ENCODE data around the gene SEMA6B.

DNA sequence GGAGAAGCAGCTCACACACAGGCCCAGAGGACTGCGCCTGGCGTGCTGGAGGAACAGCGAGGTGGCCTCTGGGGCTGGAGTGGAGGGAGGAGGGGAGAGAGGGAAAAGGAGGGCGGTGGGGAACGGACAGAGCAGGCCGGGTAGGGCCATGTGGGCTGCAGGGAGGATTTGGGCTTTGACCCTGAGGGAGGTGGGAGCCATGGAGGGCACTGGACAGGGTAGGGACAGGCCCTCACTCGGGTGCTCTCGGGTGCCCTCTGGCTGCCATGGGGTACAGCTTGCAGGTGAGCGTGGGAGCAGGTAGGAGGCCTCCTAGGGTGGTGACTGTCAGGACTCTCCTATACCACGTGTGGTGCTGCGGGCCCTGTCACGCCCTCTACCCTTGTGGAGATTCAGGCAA is 64.0 kb downstream of the SEMA6B start:
- TF ChIP-seq, protein P1, sequence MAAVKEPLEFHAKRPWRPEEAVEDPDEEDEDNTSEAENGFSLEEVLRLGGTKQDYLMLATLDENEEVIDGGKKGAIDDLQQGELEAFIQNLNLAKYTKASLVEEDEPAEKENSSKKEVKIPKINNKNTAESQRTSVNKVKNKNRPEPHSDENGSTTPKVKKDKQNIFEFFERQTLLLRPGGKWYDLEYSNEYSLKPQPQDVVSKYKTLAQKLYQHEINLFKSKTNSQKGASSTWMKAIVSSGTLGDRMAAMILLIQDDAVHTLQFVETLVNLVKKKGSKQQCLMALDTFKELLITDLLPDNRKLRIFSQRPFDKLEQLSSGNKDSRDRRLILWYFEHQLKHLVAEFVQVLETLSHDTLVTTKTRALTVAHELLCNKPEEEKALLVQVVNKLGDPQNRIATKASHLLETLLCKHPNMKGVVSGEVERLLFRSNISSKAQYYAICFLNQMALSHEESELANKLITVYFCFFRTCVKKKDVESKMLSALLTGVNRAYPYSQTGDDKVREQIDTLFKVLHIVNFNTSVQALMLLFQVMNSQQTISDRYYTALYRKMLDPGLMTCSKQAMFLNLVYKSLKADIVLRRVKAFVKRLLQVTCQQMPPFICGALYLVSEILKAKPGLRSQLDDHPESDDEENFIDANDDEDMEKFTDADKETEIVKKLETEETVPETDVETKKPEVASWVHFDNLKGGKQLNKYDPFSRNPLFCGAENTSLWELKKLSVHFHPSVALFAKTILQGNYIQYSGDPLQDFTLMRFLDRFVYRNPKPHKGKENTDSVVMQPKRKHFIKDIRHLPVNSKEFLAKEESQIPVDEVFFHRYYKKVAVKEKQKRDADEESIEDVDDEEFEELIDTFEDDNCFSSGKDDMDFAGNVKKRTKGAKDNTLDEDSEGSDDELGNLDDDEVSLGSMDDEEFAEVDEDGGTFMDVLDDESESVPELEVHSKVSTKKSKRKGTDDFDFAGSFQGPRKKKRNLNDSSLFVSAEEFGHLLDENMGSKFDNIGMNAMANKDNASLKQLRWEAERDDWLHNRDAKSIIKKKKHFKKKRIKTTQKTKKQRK (IDR thresholded peaks at IDR 0.05; ENCODE audit: low read depth, low read length) = no peak
- TF ChIP-seq, protein P2, sequence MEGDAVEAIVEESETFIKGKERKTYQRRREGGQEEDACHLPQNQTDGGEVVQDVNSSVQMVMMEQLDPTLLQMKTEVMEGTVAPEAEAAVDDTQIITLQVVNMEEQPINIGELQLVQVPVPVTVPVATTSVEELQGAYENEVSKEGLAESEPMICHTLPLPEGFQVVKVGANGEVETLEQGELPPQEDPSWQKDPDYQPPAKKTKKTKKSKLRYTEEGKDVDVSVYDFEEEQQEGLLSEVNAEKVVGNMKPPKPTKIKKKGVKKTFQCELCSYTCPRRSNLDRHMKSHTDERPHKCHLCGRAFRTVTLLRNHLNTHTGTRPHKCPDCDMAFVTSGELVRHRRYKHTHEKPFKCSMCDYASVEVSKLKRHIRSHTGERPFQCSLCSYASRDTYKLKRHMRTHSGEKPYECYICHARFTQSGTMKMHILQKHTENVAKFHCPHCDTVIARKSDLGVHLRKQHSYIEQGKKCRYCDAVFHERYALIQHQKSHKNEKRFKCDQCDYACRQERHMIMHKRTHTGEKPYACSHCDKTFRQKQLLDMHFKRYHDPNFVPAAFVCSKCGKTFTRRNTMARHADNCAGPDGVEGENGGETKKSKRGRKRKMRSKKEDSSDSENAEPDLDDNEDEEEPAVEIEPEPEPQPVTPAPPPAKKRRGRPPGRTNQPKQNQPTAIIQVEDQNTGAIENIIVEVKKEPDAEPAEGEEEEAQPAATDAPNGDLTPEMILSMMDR (IDR thresholded peaks at IDR 0.05 in 2 of 3, conservative IDR thresholded peaks at IDR 0.05 in 1 of 3; ENCODE audit: control insufficient read depth in 2 of 3, extremely low read depth in 1 of 3, insufficient read depth in 1 of 3, low read depth in 3 of 3, low read length in 3 of 3) = peak; percentile 19 to 65 (median 41); a peak in 5 of 6 replicates
- TF ChIP-seq POLR2A (IDR thresholded peaks at IDR 0.05; ENCODE audit: low read depth, low read length) = no peak
- TF ChIP-seq EP300 (IDR thresholded peaks at IDR 0.05; ENCODE audit: borderline replicate concordance in 1 of 2, control insufficient read depth in 1 of 2, low read depth in 2 of 2, low read length in 2 of 2) = no peak
- no peak for TF ChIP-seq TCF3 (IDR thresholded peaks at IDR 0.05; ENCODE audit: borderline replicate concordance, insufficient read depth, low read depth, low read length)
- TF ChIP-seq NR2C2 (IDR thresholded peaks at IDR 0.05; ENCODE audit: borderline replicate concordance, control insufficient read depth, insufficient read length, low read depth) = no peak
- TF ChIP-seq ETV6 (conservative IDR thresholded peaks at IDR 0.05 in 1 of 2, IDR thresholded peaks at IDR 0.05 in 1 of 2; ENCODE audit: borderline replicate concordance in 1 of 2, low read depth in 1 of 2) = no peak
- no peak for TF ChIP-seq SIX5 (IDR thresholded peaks at IDR 0.05; ENCODE audit: low read depth, low read length, severe bottlenecking)
- no peak for TF ChIP-seq POLR2AphosphoS5 (IDR thresholded peaks at IDR 0.05; ENCODE audit: low read length)
- TF ChIP-seq CBFB (IDR thresholded peaks at IDR 0.05; ENCODE audit: low read depth) = no peak
- TF ChIP-seq CEBPB (IDR thresholded peaks at IDR 0.05; ENCODE audit: borderline replicate concordance in 1 of 2, low read depth in 2 of 2, low read length in 2 of 2) = no peak
- no peak for TF ChIP-seq TAF1 (IDR thresholded peaks at IDR 0.05; ENCODE audit: borderline replicate concordance, low read depth, low read length)

Data from GM12878 (cell line).